MM.1S (cell line): ENCODE measurements around the gene AMPH.

Source experiments
- EZH2 ChIP-seq: fragments of 300-600 bp; sonication (generic); optimal IDR thresholded peaks from 2 replicates; pipeline ENCODE3; 2017; ENCODE audit warnings: low read depth, mild to moderate bottlenecking, antibody characterized with exemption, low read length, mixed read lengths
- EZH2phosphoT487 ChIP-seq: fragments of 300-600 bp; sonication (generic); IDR thresholded peaks from 2 replicates; pipeline ENCODE4 v1.6.1; 2018; ENCODE audit warnings: antibody characterized with exemption, low read length

DNA sequence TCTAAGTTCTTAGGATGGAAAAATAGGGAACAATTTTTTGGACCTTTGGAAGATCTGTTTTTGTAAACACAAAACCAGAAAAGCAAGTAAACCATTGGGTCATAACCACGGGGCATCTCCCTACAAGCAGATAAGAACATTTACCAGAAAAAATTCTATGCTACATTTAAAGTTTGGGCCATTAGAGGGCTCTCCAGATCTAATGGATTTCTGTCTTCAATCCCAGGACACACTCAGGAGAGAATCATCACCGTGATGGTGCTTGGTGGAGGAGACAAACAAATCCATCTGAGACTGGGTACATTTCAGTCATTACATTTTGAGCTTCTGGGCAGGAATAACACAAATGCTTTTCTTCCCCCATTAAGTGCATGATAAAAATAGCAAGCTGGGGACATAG, 179.3 kb downstream of the AMPH start:
- TF ChIP-seq EZH2 (no peak), EZH2phosphoT487 (no peak)
